Measurements from ENCODE around the gene CEP85.
A peak's percentile ranks its signal among the peaks of the same experiment; 100 is the strongest.

CEP85 gene

GRCh38 chr1:26317612-26318337, 83.8 kb downstream of the CEP85 start, which contains the start of gene CD52:
Gene CD52, plus strand, starts transcription at chr1:26317958. Its CDS starts 60 bp downstream, at chr1:26318018.
- no peak for TF ChIP-seq CTCF (conservative IDR thresholded peaks at IDR 0.05; ENCODE audit: low read length)
- no peak for DNase-seq (ENCODE audit: low read depth)
- H3K4me3 ChIP-seq (ENCODE audit: low read length) = no peak within 1 kb of the TSS

GRCh38 chr1:26318338-26319064, 84.5 kb downstream of the CEP85 start:
- no peak overlapping the region for H3K4me3 ChIP-seq (ENCODE audit: low read length)
- no peak for TF ChIP-seq CTCF (conservative IDR thresholded peaks at IDR 0.05; ENCODE audit: low read length)
- peak; percentile 16 for DNase-seq (ENCODE audit: low read depth)

GRCh38 chr1:26320896-26321295, 86.9 kb downstream of the CEP85 start:
- no peak for TF ChIP-seq CTCF (conservative IDR thresholded peaks at IDR 0.05; ENCODE audit: low read length)
- no peak for DNase-seq (ENCODE audit: low read depth)
- no peak overlapping the region for H3K4me3 ChIP-seq (ENCODE audit: low read length)

- peak; percentile 78 for DNase-seq (ENCODE audit: low read depth)
- H3K4me3 ChIP-seq (ENCODE audit: low read length) = no peak overlapping the region
- TF ChIP-seq CTCF (conservative IDR thresholded peaks at IDR 0.05; ENCODE audit: low read length) = peak; percentile 91
Measured at GRCh38 chr1:26321315-26322041, 87.5 kb downstream of the CEP85 start.

- DNase-seq (ENCODE audit: low read depth) = no peak
- H3K4me3 ChIP-seq (ENCODE audit: low read length) = no peak overlapping the region
- no peak for TF ChIP-seq CTCF (conservative IDR thresholded peaks at IDR 0.05; ENCODE audit: low read length)
Measured at GRCh38 chr1:26322042-26322331, 88.0 kb downstream of the CEP85 start.

- no peak overlapping the region for H3K4me3 ChIP-seq (ENCODE audit: low read length)
- no peak for TF ChIP-seq CTCF (conservative IDR thresholded peaks at IDR 0.05; ENCODE audit: low read length)
- no peak for DNase-seq (ENCODE audit: low read depth)
Measured at GRCh38 chr1:26323382-26323781, 89.4 kb downstream of the CEP85 start.

Data from AG10803 (cell line).